GM12891 (cell line): ENCODE data around the gene SNTG2.

Experiments
- POLR2A ChIP-seq: IDR thresholded peaks from 2 replicates; pipeline ENCODE4 v1.6.1; 2011; ENCODE audit warnings: low read depth, low read length, control low read depth
- POLR2AphosphoS5 ChIP-seq: IDR thresholded peaks from 2 replicates; pipeline ENCODE4 v1.6.1; 2011; ENCODE audit warnings: low read depth, low read length, control low read depth
- SPI1 ChIP-seq: IDR thresholded peaks from 2 replicates; pipeline ENCODE4 v1.6.1; 2011; ENCODE audit warnings: low read depth, low read length, control low read depth
- TAF1 ChIP-seq: IDR thresholded peaks from 2 replicates; pipeline ENCODE4 v1.6.1; 2011; ENCODE audit warnings: low read depth, low read length, control low read depth

GRCh38 chr2:959457-959856 is 8.8 kb downstream of the SNTG2 start:
- TF ChIP-seq POLR2AphosphoS5 (no peak), POLR2A (no peak), SPI1 (no peak), TAF1 (no peak)
